HepG2 (cell line): ENCODE measurements around the gene TRAF4. TPM values are rescaled to one million over a fixed set of nuclear protein-coding genes. Genes with fewer than 3 reads are reported as not detected.
A peak's percentile ranks its signal among the peaks of the same experiment; 100 is the strongest.

Experiments used
- ATAC-seq: fragments of 200-7000 bp; cut with Tn5 transposase; 3 replicates; pipeline ENCODE4 v1.9.1; 2020; ENCODE audit warnings: mild to moderate bottlenecking, moderate library complexity
- BruUV-seq: library from RNA; stranded (reverse); fragments of 400-500 nt; replicated peaks from 2 replicates; lab custom pipeline; 2021; lab: Mats Ljungman, UMichigan
- CTCF ChIA-PET: fragments of 300-600 bp; formaldehyde crosslinking; extraction: SDS; loops from one replicate; lab custom pipeline; 2021; ENCODE audit warnings: low total read pairs, inconsistent platforms, low intra/inter-chr PET ratio; lab: Yijun Ruan, JAX
- POLR2A ChIA-PET: fragments of 350-600 bp; sonication (Branson Sonifier 250); formaldehyde crosslinking; loops from one replicate; lab custom pipeline; 2020; ENCODE audit warnings: antibody characterized with exemption, inconsistent platforms; lab: Yijun Ruan, JAX
- DNase-seq: peaks from one replicate; pipeline ENCODE4 v3.0.0-alpha.2; 2015; ENCODE audit warnings: low spot score
- FAIRE-seq: peaks from 3 replicates; lab custom pipeline; 2011; peaks lifted over from hg19 to GRCh38; lab: Jason Lieb, UNC
- H2AFZ ChIP-seq: one replicate; pipeline ENCODE4 v1.6.1; 2011; ENCODE audit warnings: low read length, inconsistent platforms
- H3K27ac ChIP-seq: fragments of 300-600 bp; 3 replicates; pipeline ENCODE4 v1.8.0; 2011; ENCODE audit warnings: mixed run types, mild to moderate bottlenecking, mixed read lengths, low read length, inconsistent platforms; ENCODE audit not compliant: insufficient read depth; ENCODE audit errors: extremely low read length
- H3K27me3 ChIP-seq, 2 experiments: fragments of 200-600 bp in 1 of 2; 2 replicates in 1 of 2; 3 replicates in 1 of 2; pipeline versions ENCODE4 v1.6.0 to v1.8.0; 2011; ENCODE audit warnings: low read length in 2 of 2, mild to moderate bottlenecking in 2 of 2, moderate library complexity in 2 of 2, inconsistent platforms in 1 of 2; ENCODE audit not compliant: insufficient read depth in 2 of 2, control insufficient read depth in 1 of 2
- H3K36me3 ChIP-seq, 2 experiments: fragments of 200-600 bp in 1 of 2; replicated peaks in 1 of 2; 2 replicates in 1 of 2; 3 replicates in 1 of 2; pipeline versions ENCODE4 v1.5.1 to v1.8.0; 2011; ENCODE audit warnings: low read length in 2 of 2, inconsistent platforms in 1 of 2; ENCODE audit not compliant: insufficient read depth in 2 of 2, control insufficient read depth in 1 of 2
- H3K4me1 ChIP-seq: 2 replicates; pipeline ENCODE4 v1.5.1; 2012; ENCODE audit warnings: low read length, inconsistent platforms; ENCODE audit not compliant: insufficient read depth
- H3K4me2 ChIP-seq: 2 replicates; pipeline ENCODE4 v1.6.0; 2011; ENCODE audit warnings: low read depth, low read length, inconsistent platforms
- H3K4me3 ChIP-seq, 3 experiments: fragments of 200-600 bp in 1 of 3; sonication (generic), shearing (Covaris generic) in 1 of 3; replicated peaks in 1 of 3; 2 replicates each; pipeline ENCODE4 v1.5.1; 2011 to 2016; ENCODE audit warnings: low read length in 3 of 3, inconsistent platforms in 2 of 3, low read depth in 2 of 3, mild to moderate bottlenecking in 2 of 3, control low read depth in 1 of 3, mixed read lengths in 1 of 3; ENCODE audit not compliant: insufficient read depth in 1 of 3
- H3K79me2 ChIP-seq: one replicate; pipeline ENCODE4 v1.6.1; 2011; ENCODE audit warnings: low read length, inconsistent platforms; ENCODE audit not compliant: insufficient read depth
- H3K9ac ChIP-seq: 2 replicates; pipeline ENCODE4 v1.6.0; 2011; ENCODE audit warnings: mild to moderate bottlenecking, low read depth, low read length, inconsistent platforms; ENCODE audit not compliant: insufficient read depth
- H3K9me3 ChIP-seq: 2 replicates; pipeline ENCODE4 v1.5.1; 2012; ENCODE audit warnings: mild to moderate bottlenecking, low read length
- H4K20me1 ChIP-seq: 2 replicates; pipeline ENCODE4 v1.6.0; 2011; ENCODE audit warnings: inconsistent platforms, mild to moderate bottlenecking, low read length, moderate library complexity; ENCODE audit not compliant: insufficient read depth
- ATF7-NPFF ChIP-seq: sonication (generic); formaldehyde crosslinking; IDR thresholded peaks from 2 replicates; pipeline ENCODE4 v1.8.1; 2023; ENCODE audit warnings: mild to moderate bottlenecking, low read depth, missing genetic modification reagents, moderate library complexity
- BATF2 ChIP-seq: sonication (generic); formaldehyde crosslinking; IDR thresholded peaks from 2 replicates; pipeline ENCODE4 v1.8.0; 2022; ENCODE audit warnings: mild to moderate bottlenecking, missing genetic modification reagents, moderate library complexity
- HHEX ChIP-seq: IDR thresholded peaks from 2 replicates; pipeline ENCODE4 v1.6.1; 2016; ENCODE audit warnings: control low read depth
- PRDM10 ChIP-seq: sonication (generic); formaldehyde crosslinking; IDR thresholded peaks from 2 replicates; pipeline ENCODE4 v1.4.0; 2020; ENCODE audit warnings: low read depth, missing genetic modification reagents
- WGBS: methylation state at CpG from one replicate; pipeline ENCODE4 v1.1.6; 2017; ENCODE audit warnings: low lambda C conversion rate; 5-methylcytosine and 5-hydroxymethylcytosine counted together
- in situ Hi-C: cut with HindIII; loops from 2 replicates; pipeline ENCODE4 v1.10.0; 2017; ENCODE audit warnings: low pct_unique_long_range_greater_than_20kb; ENCODE audit not compliant: extremely low pct_ligation_motif_present
- intact Hi-C: fragments of 100-400 bp; cut with micrococcal nuclease; formaldehyde crosslinking; loops from one replicate; pipeline ENCODE4 v1.10.0; 2022; ENCODE audit not compliant: unreplicated experiment
- polyA plus RNA-seq, 8 experiments: library from polyadenylated mRNA; depleted of rRNA in 3 of 8; stranded (reverse) in 7 of 8; unstranded in 1 of 8; fragments of >200 nt; fragmentation: Illumina TruSeq in 4 of 8; extraction: Trizol in 4 of 8; gene quantifications; 2 replicates each; pipeline versions ENCODE4 v1.2.1 to v1.2.3, GENCODE V29; 2011 to 2016; ENCODE audit warnings: low read depth in 4 of 8, missing spikeins in 1 of 8, mixed read lengths in 1 of 8; ENCODE audit not compliant: insufficient read depth in 1 of 8
- total RNA-seq, 5 experiments: library from RNA; depleted of rRNA; stranded (reverse); fragments of >200 nt; fragmentation: Illumina TruSeq; extraction: Trizol; gene quantifications; 2 replicates each; pipeline ENCODE4 v1.2.3, GENCODE V29; 2016; ENCODE audit warnings: low read depth in 1 of 5

The TRAF4 gene
- total and polyA plus RNA-seq, 2 of the 13 experiments (the other 11 are each of a cell fraction or from before 2014, with no cell fraction given) = 86.0 to 89.9 TPM

GRCh38 chr17:28712032-28712704 is 31.6 kb upstream of the TRAF4 start:
- in situ Hi-C loops = no loop called here
- H3K27me3 ChIP-seq = peaks cover 2 to 3% of the 10 kb centered on the region in 2 experiments; a peak in 2 of 5 replicates
- WGBS = 77% methylated on average over 31 of the region's 34 CpGs
- TF ChIP-seq PRDM10 (CRISPR knock-in tag) (no peak), HHEX (CRISPR knock-in tag) (no peak), BATF2 (CRISPR knock-in tag) (no peak), ATF7-NPFF (CRISPR knock-in tag) (0 out of 2 replicates have a peak, but pooled peaks have one; percentile 9)
- TF ChIP-seq, all 625 proteins: peak for 1
- Histone ChIP-seq H2AFZ (no peak overlapping the region), H3K79me2 (no peaks in the 10 kb centered on the region), H3K4me3 (no peak overlapping the region), H3K9ac (no peak overlapping the region), H3K27ac (no peak overlapping the region), H3K4me1 (peaks cover 47% of the 10 kb centered on the region), H3K9me3 (no peaks in the 10 kb centered on the region), H3K4me2 (peak overlapping the region; percentile 40; the same call in 1 of the 2 replicates), H4K20me1 (no peaks in the 10 kb centered on the region), H3K36me3 (no peaks in the 10 kb centered on the region)
- DNase-seq (no peak), FAIRE-seq (no peak), ATAC-seq (peak; percentile 8; the same call in 2 of the 3 replicates)
- intact Hi-C loops = no loop called here
- POLR2A ChIA-PET = interaction anchor here (1.6 to 10.8 kb wide), 6 partner anchors 9 to 32 kb away, joined by 5 to 220 read pairs (median 38); partner anchors contain the start of genes NEK8, RPL23A, TLCD1 and TRAF4
- CTCF ChIA-PET = interaction anchor here (0.6 kb wide), 1 partner anchor 38 kb away, joined by 3 read pairs; no protein-coding TSS in a partner anchor
- BruUV-seq = no TSS peak
